Activated CD4-positive, alpha-beta T cell treated with anti-CD3 and anti-CD28 coated beads, Interleukin-2, amount 50 U/mL, for 48 hours (primary cell): ENCODE data around the gene B3GAT3.
"Not testable (repeated sequence)": the region's sequence is repeated elsewhere in the genome, so short reads cannot be mapped to it uniquely, and the experiment has no call there.

Source experiments
- DNase-seq, 2 experiments: peaks; one replicate each; pipeline ENCODE4 v3.0.0-alpha.2; 2020

B3GAT3 gene

DNA sequence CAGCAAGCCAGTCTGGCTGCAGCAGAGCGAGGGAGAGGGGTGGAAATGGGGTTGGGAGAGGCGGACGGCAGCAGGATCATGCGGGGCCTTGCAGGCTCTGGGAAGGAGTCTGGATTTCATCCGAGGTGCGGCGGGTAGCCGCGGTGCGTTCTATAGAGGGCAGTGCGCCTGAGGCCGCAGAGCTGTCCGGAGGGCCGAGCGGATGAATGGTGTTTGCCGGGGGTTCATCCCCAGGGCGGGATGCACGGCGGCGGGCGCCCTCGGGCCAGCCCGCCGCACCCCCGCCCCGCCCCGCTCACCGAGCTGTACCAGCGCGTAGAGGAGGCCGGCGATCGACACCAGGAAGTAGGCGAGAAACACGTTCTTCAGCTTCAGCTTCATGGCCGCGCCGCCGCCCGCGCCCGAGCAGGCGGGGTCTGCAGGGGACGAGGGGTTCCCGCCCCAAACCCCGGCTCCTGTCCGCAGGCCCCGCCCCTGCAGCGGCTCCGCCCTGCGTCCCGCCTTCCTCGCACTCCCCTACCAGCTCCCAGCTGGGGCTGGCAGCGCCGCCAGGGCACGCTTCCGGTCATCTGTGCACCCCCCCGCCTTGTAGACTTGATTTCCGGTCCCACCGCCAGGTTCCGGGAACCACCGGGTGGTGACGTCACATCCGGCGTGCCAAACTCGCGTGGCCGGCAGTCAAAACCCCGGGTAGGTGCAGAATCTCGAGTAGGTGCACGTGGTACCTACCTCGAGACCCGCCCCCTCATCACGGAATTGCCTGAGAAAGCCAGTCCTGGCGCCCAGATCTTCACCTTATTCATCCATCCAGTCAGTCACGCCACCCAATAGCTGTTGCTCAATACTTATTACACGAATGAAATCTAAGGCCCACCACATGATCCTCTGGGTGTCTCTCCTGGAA lies at the start of gene B3GAT3:
B3GAT3 (minus strand) TSS at position 420 of the 904 bp plus-strand sequence; CDS start at position 381, 39 bp downstream.
- peak; percentile 96 to 97 for DNase-seq

- DNase-seq: no peak
Observed at GRCh38 chr11:62671236-62671607, 49.4 kb upstream of the B3GAT3 start.

GRCh38 chr11:62669420-62670161 lies 47.8 kb upstream of the B3GAT3 start:
- no peak for DNase-seq

GRCh38 chr11:62667460-62667859 lies 45.7 kb upstream of the B3GAT3 start:
- DNase-seq: no peak

- peak in 1 of 2 experiments; percentile 37 for DNase-seq
Observed at GRCh38 chr11:62666259-62666926, 44.6 kb upstream of the B3GAT3 start.

DNA sequence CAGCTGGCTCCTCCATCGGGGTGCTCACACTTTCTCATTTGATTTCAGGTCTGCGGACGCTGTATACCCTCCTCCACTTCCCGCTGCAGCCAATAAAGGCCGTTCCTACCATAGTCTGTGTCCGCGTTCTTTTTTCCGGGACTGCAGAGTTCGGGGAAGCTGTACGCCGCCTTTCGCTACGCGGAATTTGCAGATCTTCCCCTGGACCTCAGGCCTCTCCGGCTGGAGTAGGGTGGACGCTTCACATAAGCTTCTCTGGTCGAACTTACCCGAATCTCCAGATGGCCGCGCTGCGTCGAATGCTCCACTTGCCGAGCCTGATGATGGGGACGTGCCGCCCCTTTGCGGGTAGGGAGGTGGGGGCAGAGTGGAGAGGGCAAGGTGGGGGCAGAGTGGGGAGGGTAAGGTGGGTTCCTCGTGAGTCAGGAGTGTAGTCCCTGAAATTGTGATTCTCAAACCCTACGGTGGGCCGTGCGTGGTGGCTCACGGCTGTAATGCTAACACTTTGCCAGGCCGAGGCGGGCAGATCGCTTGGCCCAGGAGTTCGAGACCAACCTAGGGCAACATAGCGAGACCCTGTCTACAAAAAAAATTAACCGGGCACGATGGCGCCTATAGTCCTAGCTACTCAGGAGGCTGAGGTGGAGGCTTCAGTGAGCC lies 43.9 kb upstream of the B3GAT3 start:
- DNase-seq: peak; percentile 60 to 67

GRCh38 chr11:62665075-62665598 lies 43.4 kb upstream of the B3GAT3 start, which contains the start of the genes C11orf98 and CSKMT:
Gene C11orf98 (minus strand): TSS chr11:62665210. CDS start chr11:62665169, 41 bp downstream.
Gene CSKMT (plus strand): TSS chr11:62665312. CDS start chr11:62665880, 568 bp downstream.
- DNase-seq: peak; percentile 96 to 97

DNA sequence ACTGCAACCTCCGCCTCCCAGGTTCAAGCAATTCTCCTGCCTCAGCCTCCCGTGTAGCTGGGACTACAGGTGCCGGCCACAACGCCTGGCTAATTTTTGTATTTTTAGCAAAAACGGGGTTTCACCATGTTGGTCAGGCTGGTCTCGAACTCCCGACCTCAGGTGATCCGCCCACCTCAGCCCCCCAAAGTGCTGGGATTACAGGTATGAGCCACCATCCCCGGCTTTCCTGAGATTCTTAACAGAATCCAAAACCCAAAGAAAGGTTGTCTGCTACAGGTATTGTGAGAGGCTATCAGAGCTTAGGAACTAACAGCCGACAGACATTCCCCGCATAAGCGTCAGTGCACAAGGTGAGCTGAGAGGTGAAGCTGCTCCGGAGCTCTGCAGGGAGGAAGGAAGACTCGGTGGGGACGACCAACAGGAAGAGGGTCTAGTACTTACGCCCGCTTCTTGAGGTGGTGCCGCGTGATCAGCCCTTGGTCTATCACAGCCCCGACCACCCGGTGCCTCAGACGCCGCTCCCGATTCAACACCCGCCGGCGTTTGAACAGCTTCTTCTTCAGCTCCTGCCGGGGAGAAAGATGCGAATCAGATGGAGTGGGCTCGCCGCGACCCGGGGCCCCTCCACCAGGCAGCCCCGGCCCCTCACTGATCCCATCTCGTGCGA lies 42.8 kb upstream of the B3GAT3 start:
- DNase-seq: peak; percentile 59

DNA sequence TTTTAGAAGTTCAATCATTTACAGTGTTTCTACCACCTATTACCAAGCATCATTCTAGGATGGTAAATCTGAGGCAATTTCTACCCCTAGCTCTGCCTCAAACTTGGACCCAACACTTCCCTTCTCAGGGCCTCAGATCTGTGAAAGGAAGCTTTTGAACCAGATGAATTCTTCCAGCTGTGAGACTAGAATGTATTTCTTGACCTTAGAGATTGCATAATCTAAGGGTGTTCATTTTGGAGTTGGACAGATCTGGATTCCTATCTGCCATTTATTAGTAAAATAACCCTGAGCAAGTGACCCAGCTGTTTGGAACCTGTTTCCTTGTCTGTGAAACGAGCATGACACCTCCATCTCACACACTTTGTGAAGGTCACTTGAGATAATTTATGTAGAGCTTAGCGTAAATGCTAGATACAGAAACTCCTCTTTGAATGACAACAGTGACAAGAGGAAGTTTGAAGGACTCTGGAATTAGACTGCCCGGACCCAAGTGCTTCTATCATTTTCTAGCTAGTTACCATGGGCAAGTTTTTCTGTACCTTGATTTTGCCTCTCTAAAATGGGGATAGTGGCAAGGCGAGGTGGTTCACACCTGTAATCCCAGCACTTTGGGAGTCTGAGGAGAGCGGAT lies 35.1 kb upstream of the B3GAT3 start:
- DNase-seq: no peak

DNA sequence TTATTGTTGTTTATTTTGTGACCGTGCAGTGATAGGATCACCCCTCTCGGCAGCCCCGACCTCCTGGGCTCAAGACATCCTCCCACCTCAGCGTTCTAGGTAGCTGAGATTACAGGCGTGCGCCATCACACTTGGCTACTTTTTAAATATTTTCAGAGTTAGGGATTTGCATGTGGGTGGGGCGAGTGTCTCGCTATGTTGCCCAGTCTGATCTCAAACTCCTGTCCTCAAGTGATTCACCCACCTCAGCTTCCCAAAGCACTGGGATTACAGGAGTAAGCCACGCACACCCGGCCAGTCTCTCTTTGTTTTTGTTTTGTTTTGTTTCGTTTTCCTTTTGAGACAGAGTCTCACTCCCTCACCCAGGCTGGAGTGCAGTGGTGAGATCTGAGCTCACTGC lies 32.5 kb upstream of the B3GAT3 start:
- DNase-seq: no peak

GRCh38 chr11:62652161-62653006 lies 30.6 kb upstream of the B3GAT3 start:
- peak in 1 of 2 experiments; percentile 32 for DNase-seq

DNA sequence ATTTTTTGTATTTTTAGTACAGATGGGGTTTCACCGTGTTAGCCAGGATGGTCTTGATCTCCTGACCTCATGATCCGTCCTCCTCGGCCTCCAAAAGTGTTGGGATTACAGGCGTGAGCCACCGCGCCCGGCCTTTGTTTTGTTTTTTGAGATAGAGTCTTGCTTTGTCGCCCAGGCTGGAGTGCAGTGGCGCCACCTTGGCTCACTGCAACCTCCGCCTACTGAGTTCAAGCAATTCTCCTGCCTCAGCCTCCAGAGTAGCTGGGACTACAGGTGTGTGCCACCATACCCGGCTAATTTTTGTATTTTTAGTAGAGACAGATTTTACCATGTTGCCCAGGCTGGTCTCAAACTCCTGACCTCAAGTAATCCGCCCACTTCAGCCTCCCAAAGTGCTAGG lies 28.5 kb upstream of the B3GAT3 start:
- not testable (repeated sequence) for DNase-seq

DNA sequence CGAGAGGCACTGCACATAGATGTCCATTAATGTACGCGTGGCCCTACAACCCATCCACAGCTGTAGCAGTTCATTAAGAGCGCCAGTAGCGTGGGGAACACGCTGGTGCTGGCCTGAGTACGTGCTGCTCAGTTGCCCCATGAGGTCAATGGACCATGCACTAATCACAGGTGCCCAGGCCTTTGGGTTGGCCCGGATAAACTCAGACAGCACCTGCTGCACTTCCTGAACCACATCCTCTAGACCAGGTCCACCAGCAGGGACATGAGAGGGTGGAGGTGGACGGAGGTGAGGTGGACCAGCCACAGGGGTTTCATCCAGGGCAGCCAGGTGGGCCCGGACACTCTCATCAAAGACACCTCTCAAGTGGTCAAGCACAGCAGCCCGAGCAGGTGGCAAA lies 27.7 kb upstream of the B3GAT3 start:
- DNase-seq: no peak

- no peak for DNase-seq
Observed at GRCh38 chr11:62648967-62649364, 27.2 kb upstream of the B3GAT3 start.

- no peak for DNase-seq
Observed at GRCh38 chr11:62648185-62648966, 26.6 kb upstream of the B3GAT3 start.

- no peak for DNase-seq
Observed at GRCh38 chr11:62647609-62648005, 25.8 kb upstream of the B3GAT3 start.

- DNase-seq: no peak
Observed at GRCh38 chr11:62646825-62647608, 25.2 kb upstream of the B3GAT3 start.
